Endometrial microvascular endothelial cells (primary cell): ENCODE measurements around the gene TAP2. TPM values are rescaled to one million over a fixed set of nuclear protein-coding genes. Genes with fewer than 3 reads are reported as not detected.

Experiments
- in situ Hi-C: cut with HindIII; loops from 2 replicates; pipeline ENCODE4 v1.10.0; 2017; ENCODE audit warnings: low sequenced_read_pairs, low pct_unique_long_range_greater_than_20kb; ENCODE audit errors: inconsistent ontology term
- total RNA-seq: library from RNA; depleted of rRNA; stranded (reverse); fragments of >200 nt; gene quantifications from one replicate; pipeline ENCODE4 v1.2.3, GENCODE V29; 2015; ENCODE audit errors: inconsistent ontology term

TAP2 gene
- total RNA-seq, 1 donor from 2014 or later = 27.4 TPM

DNA sequence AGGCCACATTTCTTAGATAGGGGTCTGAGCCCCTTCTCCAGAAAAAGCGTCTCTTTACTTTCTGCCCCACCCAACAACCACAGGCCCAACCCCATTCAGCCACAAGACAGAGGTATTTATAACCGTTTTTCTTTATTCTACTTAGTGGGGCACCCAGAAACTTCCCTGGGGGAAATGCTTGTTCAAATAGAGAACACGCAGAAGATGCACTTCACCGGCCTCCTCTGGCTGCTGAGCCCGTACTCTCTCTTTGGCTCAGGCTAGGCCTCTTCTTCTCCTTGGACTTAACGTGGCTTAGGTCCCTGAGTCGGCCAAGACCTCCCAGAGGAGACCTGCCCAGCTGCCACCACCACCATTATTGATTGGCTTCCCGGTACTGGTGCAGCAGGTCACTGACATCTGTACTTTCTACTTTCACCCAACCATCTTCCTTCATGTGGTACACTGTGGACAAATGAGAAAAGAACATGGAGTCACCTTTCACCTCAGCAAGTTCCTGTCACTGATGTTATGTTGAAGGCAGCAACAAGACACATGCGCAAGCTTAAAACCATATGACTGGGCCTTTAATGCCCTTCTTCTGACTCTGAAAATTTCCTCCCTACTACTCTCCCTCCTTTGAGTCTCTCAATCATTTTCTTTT, 2.2 kb upstream of the TAP2 start:
- in situ Hi-C loops = loop anchor here (25.0 kb wide), 1 partner anchor 147 kb away; no protein-coding TSS in a partner anchor

- in situ Hi-C loops = loop anchor here (25.0 kb wide), 1 partner anchor 148 kb away; no protein-coding TSS in a partner anchor
These were observed 817 bp upstream of the TAP2 start for GRCh38 chr6:32839356-32839755.

- in situ Hi-C loops = loop anchor here (25.0 kb wide), 1 partner anchor 150 kb away; no protein-coding TSS in a partner anchor
These were observed 857 bp downstream of the TAP2 start for GRCh38 chr6:32837651-32838113.

- in situ Hi-C loops = loop anchor here (25.0 kb wide), 1 partner anchor 150 kb away; no protein-coding TSS in a partner anchor
These were observed 1.7 kb downstream of the TAP2 start for GRCh38 chr6:32836873-32837272.

DNA sequence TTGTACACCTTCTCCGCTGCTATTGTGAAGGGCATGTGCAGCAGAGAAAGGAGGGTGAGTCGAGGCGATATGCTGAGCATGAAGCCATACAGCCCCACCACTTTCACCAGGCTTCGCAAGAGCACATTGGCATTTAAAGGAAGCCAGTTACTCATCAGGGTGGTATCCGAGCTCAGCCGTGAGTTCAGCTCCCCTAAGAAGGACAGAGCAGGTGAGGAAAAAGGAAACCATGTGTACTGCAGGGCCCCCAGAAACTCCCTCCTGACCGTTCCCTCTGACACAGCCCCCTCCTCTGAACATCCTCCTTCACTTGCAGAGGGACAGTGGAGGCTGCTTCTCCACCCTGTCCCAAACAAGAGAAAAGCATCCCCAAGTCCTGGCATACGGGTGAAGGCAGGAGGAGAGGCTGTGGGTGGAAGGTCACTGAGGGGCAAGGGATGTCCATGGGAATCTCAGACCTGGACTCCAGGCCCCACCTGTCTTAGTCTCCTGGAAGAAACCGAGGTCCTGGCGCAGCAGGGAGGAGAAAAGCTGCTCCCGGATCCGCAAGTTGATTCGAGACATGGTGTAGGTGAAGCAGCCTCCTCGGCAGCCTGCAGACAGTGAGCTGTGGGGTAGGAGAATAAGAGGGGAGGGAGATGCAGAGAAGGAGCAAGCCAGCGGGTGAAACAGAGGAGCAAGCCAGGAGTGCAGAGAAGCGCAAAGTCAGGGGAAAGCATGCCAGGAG, 3.2 kb downstream of the TAP2 start:
- in situ Hi-C loops = loop anchor here (25.0 kb wide), 1 partner anchor 152 kb away; no protein-coding TSS in a partner anchor

DNA sequence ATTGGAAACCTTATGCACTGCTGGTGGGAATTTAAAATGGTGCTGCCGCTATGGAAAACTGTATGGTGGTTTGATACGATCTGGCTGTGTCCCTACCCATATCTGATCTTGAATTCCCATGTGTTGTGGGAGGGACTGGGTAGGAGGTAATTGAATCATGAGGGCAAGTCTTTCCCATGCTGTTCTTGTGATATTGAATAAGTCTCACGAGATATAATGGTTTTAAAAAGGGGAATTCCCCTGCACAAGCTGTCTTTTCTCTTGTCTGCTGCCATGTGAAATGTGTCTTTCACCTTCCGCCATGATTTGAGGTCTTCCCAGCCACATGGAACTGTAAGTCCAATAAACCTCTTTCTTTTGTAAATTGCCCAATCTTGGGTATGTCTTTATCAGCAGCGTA, 4.9 kb downstream of the TAP2 start:
- in situ Hi-C loops = loop anchor here (25.0 kb wide), 1 partner anchor 154 kb away; no protein-coding TSS in a partner anchor

DNA sequence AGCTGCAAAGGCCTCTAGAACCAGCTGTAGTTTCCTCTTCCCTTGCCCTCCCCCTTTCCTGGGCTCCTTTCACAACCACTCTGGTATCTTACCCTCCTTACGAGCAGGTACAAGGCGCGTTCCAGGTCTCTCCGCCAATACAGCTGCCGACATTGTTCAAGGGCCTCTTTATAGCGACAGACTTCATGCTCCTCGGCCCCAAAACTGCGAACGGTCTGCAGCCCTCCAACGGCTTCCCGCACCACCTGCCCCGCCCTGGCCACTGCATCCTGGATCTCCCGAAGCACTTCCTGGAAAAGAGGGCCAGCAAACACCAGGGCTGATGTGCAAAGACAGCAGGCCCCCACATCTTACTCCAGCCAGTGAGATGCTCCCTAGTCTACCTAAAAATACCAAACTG, 6.0 kb downstream of the TAP2 start:
- in situ Hi-C loops = loop anchor here (25.0 kb wide), 1 partner anchor 155 kb away; no protein-coding TSS in a partner anchor

- in situ Hi-C loops = loop anchor here (25.0 kb wide), 1 partner anchor 156 kb away; no protein-coding TSS in a partner anchor
These were observed 7.6 kb downstream of the TAP2 start for GRCh38 chr6:32830936-32831335.

- in situ Hi-C loops = loop anchor here (25.0 kb wide), 1 partner anchor 157 kb away; no protein-coding TSS in a partner anchor
These were observed 8.5 kb downstream of the TAP2 start for GRCh38 chr6:32830017-32830416.

DNA sequence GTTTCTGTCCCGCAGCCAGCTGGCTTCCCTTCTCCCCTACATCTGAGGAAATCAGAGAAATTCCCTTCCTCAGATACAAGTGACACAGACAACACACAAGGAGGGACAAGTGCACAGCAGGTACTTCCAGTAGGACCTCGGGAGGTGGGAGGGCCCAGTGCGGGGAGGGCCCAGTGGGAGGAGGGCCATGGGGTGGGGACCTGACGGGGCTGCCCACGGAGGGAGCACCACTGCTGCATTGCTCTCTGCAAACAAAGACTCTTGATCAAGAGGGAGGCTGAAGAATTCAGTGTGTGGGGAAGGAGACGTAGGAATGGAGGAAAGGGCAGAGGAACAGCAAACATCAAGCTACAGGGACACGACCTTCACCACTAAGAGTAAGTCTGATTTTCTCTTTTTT, 9.0 kb downstream of the TAP2 start:
- in situ Hi-C loops = loop anchor here (25.0 kb wide), 1 partner anchor 158 kb away; no protein-coding TSS in a partner anchor

- in situ Hi-C loops = loop anchor here (25.0 kb wide), 1 partner anchor 160 kb away; no protein-coding TSS in a partner anchor
These were observed 11.5 kb downstream of the TAP2 start for GRCh38 chr6:32827025-32827424.

- in situ Hi-C loops = loop anchor here (25.0 kb wide), 1 partner anchor 161 kb away; no protein-coding TSS in a partner anchor
These were observed 12.6 kb downstream of the TAP2 start for GRCh38 chr6:32825966-32826365.

GRCh38 chr6:32819729-32820128, 18.8 kb downstream of the TAP2 start:
- in situ Hi-C loops = no loop called here

GRCh38 chr6:32818867-32819266, 19.7 kb downstream of the TAP2 start:
- in situ Hi-C loops = no loop called here

DNA sequence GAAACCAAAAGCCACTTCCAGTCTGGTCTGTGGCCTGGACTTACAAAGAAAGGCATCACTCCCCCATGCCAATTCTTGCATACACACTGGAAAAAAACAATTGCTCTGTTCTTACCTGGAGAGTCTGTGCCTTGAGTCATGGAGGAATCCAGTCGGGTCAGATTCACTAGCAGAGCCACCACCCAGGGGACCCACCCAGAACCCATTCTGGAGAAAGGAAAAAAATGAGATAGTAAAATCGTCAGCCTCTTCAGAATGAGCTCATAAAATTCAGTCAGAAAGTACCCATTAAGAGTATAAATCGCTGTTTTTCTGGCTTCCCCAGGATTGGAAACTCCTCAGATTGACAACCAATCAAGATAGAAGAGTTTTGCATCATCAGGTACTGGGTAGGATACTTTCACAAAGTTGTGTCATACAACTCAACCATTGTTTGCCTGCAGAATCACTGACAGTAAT, 21.8 kb downstream of the TAP2 start, which contains the start of gene HLA-DOB:
TSS of gene HLA-DOB (minus strand) at position 257 of the 459 bp plus-strand sequence. CDS start at position 206, 51 bp downstream.
- in situ Hi-C loops = no loop called here

DNA sequence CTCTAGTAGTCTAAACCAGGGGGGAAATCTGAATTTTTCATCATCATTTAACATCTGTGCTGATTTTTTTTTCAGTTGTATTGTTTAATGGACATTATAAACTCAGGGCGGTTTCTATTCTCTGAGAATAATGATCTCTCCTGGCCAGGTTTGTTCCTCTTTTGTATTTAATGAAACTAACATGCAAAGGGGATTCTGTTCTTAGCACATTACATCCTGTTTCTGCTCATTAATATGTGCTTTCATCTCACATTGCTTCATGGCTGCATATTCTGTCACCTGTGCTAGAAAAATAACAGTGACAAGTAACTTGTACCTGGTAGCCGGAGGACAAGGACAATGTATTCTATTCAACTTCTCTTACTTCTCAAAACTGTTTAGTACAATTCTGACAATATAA, 22.5 kb downstream of the TAP2 start:
- in situ Hi-C loops = no loop called here

DNA sequence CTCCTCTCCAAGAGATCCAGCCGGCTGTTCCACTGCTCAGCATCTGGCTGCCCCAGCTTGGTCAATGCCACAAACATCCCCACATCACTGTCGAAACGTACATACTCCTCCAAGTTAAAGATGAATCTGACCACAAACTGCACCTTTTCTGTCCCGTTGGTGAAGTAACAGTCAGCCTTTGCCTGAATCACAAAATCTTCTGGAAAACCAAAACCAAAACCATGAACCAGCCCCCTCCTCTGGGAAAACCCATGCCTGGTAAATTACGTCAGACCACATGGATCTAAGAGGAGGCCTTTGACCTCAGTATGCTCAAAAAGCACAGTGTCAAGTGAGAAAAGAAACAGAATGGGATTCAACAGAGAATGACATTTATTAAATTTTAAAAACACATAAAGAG, 23.4 kb downstream of the TAP2 start:
- in situ Hi-C loops = no loop called here

DNA sequence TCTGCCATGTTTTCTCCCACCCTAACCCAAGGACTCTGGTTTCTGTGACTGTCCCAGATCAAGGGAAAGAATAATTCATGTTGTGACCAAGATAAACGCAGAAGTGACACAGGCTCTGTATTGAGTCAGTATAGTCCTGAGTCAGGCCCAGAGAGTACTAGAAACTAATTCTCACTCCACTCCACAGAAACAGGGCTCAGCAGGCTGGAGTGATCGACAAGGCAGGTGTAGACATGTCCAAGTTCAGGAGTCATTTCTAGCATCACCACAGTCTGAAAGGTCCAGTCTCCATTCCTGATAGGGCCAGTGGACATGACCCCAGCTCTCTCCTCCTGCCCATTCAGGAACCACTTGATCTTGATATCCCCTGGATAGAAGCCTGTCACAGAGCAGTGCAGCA, 24.4 kb downstream of the TAP2 start:
- in situ Hi-C loops = no loop called here

DNA sequence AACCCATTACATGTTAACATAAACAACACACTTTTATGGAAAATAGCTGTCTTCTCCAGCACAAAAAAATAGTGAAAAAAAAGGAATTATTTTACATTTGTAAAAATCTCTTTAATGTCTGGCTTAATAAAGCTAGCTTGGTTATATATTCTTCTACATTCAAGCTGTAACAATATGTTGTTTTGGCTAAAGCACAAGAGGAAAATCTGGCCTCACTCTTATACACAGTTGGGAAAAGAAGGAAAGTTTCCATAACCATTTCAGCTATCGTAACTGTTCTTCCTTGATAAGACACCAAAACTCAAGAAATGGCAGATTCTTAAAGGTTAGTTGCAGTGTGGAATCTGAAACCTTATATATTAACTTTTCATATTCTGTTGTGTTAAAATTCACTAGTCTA, 29.4 kb downstream of the TAP2 start:
- in situ Hi-C loops = no loop called here
